ENCODE measurements around the gene TMOD1. TPM values are rescaled to one million over a fixed set of nuclear protein-coding genes. Genes with fewer than 3 reads are reported as not detected.

The TMOD1 gene
- total and polyA plus RNA-seq, 10 of the 15 experiments (the other 5 are each of a cell fraction or from before 2014, with no cell fraction given), result 4.0 to 44.1 (median 15.4) TPM

DNA sequence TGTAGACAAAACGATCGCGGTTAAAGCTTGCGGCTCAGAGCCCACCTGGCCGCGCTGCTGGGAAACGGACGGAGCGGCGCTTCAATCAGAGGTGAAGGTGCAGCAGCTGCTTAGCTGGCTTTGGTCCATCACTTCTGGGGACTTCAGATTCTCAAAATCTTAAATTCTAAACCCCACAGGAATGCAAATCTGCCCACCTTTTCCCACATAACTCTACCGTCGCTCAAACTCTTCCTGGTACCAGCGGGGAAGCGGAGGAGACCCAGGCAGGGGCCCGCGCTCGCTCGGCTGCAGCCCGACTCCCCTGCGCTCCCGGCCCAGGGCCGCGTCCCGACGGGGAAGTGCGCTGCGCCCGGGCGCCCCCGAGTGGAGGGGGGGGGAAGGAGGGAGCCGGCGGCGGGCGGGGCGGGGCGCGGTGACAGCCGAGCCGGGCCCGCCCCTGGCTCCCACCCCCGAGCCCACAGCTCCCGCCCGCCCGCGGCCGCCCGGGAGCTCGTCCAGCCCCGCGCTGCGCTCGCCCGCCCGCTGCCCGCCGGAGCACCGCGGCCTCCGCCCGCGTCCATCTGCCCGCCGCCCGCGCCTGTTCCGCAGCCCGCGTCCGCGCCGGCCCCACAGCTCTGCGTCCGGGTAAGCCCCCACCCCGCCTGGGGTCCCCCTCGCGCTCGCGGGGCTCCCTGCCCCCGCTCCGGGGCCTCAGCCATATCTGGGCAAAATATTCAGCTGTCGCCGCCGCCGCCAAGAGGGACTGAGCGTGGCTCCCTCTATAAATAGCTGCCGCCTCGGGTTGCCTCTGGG is at the start of gene TMOD1 (continued):
- TF ChIP-seq, protein P1, sequence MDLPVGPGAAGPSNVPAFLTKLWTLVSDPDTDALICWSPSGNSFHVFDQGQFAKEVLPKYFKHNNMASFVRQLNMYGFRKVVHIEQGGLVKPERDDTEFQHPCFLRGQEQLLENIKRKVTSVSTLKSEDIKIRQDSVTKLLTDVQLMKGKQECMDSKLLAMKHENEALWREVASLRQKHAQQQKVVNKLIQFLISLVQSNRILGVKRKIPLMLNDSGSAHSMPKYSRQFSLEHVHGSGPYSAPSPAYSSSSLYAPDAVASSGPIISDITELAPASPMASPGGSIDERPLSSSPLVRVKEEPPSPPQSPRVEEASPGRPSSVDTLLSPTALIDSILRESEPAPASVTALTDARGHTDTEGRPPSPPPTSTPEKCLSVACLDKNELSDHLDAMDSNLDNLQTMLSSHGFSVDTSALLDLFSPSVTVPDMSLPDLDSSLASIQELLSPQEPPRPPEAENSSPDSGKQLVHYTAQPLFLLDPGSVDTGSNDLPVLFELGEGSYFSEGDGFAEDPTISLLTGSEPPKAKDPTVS (IDR thresholded peaks at IDR 0.05; ENCODE audit: low read depth, low read length), result no peak
- TF ChIP-seq ZNF274 (IDR thresholded peaks at IDR 0.05; ENCODE audit: insufficient read depth, insufficient read length) (no peak), KLF5 (IDR thresholded peaks at IDR 0.05; ENCODE audit: partially characterized antibody) (peak; percentile 77), ZNF24 (IDR thresholded peaks at IDR 0.05) (no peak), EED (IDR thresholded peaks at IDR 0.05; ENCODE audit: low read depth) (0 out of 2 replicates have a peak, but pooled peaks have one; percentile 12), POLR2A (IDR thresholded peaks at IDR 0.05; ENCODE audit: low read depth, low read length) (peak; percentile 45; the same call in 1 of the 2 replicates), NR2F1 (conservative IDR thresholded peaks at IDR 0.05) (peak; percentile 64), TBL1XR1 (IDR thresholded peaks at IDR 0.05; ENCODE audit: low read depth, low read length) (no peak; the same call in 1 of the 2 replicates), IKZF2 (IDR thresholded peaks at IDR 0.05) (peak in 1 of 2 experiments; percentile 39; a peak in 2 of 4 replicates), GABPA (IDR thresholded peaks at IDR 0.05; ENCODE audit: low read depth) (no peak), JUNB (IDR thresholded peaks at IDR 0.05) (no peak; the same call in 1 of the 2 replicates), BMI1 (IDR thresholded peaks at IDR 0.05; ENCODE audit: borderline replicate concordance) (no peak), NRF1 (conservative IDR thresholded peaks at IDR 0.05; ENCODE audit: low read depth, low read length) (no peak), STAT3 (IDR thresholded peaks at IDR 0.05; ENCODE audit: low read depth, low read length) (no peak), PAX8 (IDR thresholded peaks at IDR 0.05) (no peak), IKZF1 (conservative IDR thresholded peaks at IDR 0.05) (peak; percentile 61), RB1 (IDR thresholded peaks at IDR 0.05; ENCODE audit: borderline replicate concordance) (no peak), SUZ12 (IDR thresholded peaks at IDR 0.05; ENCODE audit: unreplicated experiment) (no peak), BHLHE40 (IDR thresholded peaks at IDR 0.05; ENCODE audit: borderline replicate concordance in 1 of 2, low read depth in 2 of 2, low read length in 1 of 2) (peak in 1 of 2 experiments; percentile 73; a peak in 2 of 4 replicates), NFIC (IDR thresholded peaks at IDR 0.05; ENCODE audit: low read depth, low read length) (no peak), SMAD5 (IDR thresholded peaks at IDR 0.05; ENCODE audit: low read depth) (no peak)
- TF ChIP-seq, protein P2, sequence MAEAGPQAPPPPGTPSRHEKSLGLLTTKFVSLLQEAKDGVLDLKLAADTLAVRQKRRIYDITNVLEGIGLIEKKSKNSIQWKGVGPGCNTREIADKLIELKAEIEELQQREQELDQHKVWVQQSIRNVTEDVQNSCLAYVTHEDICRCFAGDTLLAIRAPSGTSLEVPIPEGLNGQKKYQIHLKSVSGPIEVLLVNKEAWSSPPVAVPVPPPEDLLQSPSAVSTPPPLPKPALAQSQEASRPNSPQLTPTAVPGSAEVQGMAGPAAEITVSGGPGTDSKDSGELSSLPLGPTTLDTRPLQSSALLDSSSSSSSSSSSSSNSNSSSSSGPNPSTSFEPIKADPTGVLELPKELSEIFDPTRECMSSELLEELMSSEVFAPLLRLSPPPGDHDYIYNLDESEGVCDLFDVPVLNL (IDR thresholded peaks at IDR 0.05; ENCODE audit: low read depth, low read length), result no peak
- TF ChIP-seq, protein P3, sequence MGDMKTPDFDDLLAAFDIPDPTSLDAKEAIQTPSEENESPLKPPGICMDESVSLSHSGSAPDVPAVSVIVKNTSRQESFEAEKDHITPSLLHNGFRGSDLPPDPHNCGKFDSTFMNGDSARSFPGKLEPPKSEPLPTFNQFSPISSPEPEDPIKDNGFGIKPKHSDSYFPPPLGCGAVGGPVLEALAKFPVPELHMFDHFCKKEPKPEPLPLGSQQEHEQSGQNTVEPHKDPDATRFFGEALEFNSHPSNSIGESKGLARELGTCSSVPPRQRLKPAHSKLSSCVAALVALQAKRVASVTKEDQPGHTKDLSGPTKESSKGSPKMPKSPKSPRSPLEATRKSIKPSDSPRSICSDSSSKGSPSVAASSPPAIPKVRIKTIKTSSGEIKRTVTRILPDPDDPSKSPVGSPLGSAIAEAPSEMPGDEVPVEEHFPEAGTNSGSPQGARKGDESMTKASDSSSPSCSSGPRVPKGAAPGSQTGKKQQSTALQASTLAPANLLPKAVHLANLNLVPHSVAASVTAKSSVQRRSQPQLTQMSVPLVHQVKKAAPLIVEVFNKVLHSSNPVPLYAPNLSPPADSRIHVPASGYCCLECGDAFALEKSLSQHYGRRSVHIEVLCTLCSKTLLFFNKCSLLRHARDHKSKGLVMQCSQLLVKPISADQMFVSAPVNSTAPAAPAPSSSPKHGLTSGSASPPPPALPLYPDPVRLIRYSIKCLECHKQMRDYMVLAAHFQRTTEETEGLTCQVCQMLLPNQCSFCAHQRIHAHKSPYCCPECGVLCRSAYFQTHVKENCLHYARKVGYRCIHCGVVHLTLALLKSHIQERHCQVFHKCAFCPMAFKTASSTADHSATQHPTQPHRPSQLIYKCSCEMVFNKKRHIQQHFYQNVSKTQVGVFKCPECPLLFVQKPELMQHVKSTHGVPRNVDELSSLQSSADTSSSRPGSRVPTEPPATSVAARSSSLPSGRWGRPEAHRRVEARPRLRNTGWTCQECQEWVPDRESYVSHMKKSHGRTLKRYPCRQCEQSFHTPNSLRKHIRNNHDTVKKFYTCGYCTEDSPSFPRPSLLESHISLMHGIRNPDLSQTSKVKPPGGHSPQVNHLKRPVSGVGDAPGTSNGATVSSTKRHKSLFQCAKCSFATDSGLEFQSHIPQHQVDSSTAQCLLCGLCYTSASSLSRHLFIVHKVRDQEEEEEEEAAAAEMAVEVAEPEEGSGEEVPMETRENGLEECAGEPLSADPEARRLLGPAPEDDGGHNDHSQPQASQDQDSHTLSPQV (IDR thresholded peaks at IDR 0.05), result no peak
- TF ChIP-seq, protein P4, sequence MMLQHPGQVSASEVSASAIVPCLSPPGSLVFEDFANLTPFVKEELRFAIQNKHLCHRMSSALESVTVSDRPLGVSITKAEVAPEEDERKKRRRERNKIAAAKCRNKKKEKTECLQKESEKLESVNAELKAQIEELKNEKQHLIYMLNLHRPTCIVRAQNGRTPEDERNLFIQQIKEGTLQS (IDR thresholded peaks at IDR 0.05; ENCODE audit: borderline replicate concordance, extremely low read depth, low read depth, low read length), result no peak
